Measurements from ENCODE around the gene VTI1A.

GRCh38 chr10:112821038-112821437 lies 374.0 kb downstream of the VTI1A start:
- no peak for TF ChIP-seq POLR2A (IDR thresholded peaks at IDR 0.05; ENCODE audit: insufficient read depth in 1 of 2, low read depth in 2 of 2, low read length in 2 of 2)
- TF ChIP-seq ATF3 (CRISPR knock-in tag; IDR thresholded peaks at IDR 0.05), result no peak
- no peak for TF ChIP-seq PBX3 (CRISPR knock-in tag; IDR thresholded peaks at IDR 0.05; ENCODE audit: borderline replicate concordance)
- TF ChIP-seq TBX3 (IDR thresholded peaks at IDR 0.05; ENCODE audit: borderline replicate concordance), result no peak
- no peak for TF ChIP-seq MAX (IDR thresholded peaks at IDR 0.05)
- no peak for TF ChIP-seq CBX5 (CRISPR knock-in tag; IDR thresholded peaks at IDR 0.05; ENCODE audit: borderline replicate concordance)
- no peak for TF ChIP-seq CTCF (CRISPR knock-in tag; IDR thresholded peaks at IDR 0.05)

All from HepG2 (cell line).